Osteoblast (primary cell): ENCODE results near the gene PLK5. TPM values are rescaled to one million over a fixed set of nuclear protein-coding genes. Genes with fewer than 3 reads are reported as not detected.
"Not testable (repeated sequence)": the region's sequence is repeated elsewhere in the genome, so short reads cannot be mapped to it uniquely, and the experiment has no call there.

Experiments
- DNase-seq: peaks from one replicate; pipeline ENCODE4 v3.0.0; 2011; ENCODE audit warnings: low spot score, mixed read lengths; ENCODE audit not compliant: insufficient read length; ENCODE audit errors: missing footprints
- H2AFZ ChIP-seq: 2 replicates; pipeline ENCODE4 v1.6.0; 2011; ENCODE audit warnings: mild to moderate bottlenecking, low read length
- H3K27ac ChIP-seq: 2 replicates; pipeline ENCODE4 v1.5.1; 2011; ENCODE audit warnings: mild to moderate bottlenecking, low read depth, low read length, moderate library complexity
- H3K27me3 ChIP-seq: 2 replicates; pipeline ENCODE4 v1.6.0; 2012; ENCODE audit warnings: mild to moderate bottlenecking, control low read depth, inconsistent platforms, low read length, moderate library complexity; ENCODE audit not compliant: insufficient read depth
- H3K36me3 ChIP-seq: 2 replicates; pipeline ENCODE4 v1.5.1; 2011; ENCODE audit warnings: mild to moderate bottlenecking, low read length, control low read depth, moderate library complexity; ENCODE audit not compliant: insufficient read depth
- H3K4me1 ChIP-seq: 2 replicates; pipeline ENCODE4 v1.5.1; 2011; ENCODE audit warnings: mild to moderate bottlenecking, low read length, control low read depth, moderate library complexity; ENCODE audit not compliant: insufficient read depth
- H3K4me2 ChIP-seq: 2 replicates; pipeline ENCODE4 v1.6.0; 2011; ENCODE audit warnings: mild to moderate bottlenecking, low read length; ENCODE audit not compliant: insufficient read depth
- H3K4me3 ChIP-seq: fragments of 200-600 bp; sonication (generic); 3 replicates; pipeline ENCODE4 v1.5.1; 2012; ENCODE audit warnings: mild to moderate bottlenecking, low read length, inconsistent platforms; ENCODE audit not compliant: insufficient read depth
- H3K79me2 ChIP-seq: 2 replicates; pipeline ENCODE4 v1.6.0; 2012; ENCODE audit warnings: mild to moderate bottlenecking, low read length, control low read depth, inconsistent platforms; ENCODE audit not compliant: insufficient read depth
- H3K9me3 ChIP-seq: 2 replicates; pipeline ENCODE4 v1.5.1; 2011; ENCODE audit warnings: low read depth, low read length, control low read depth
- H4K20me1 ChIP-seq: 2 replicates; pipeline ENCODE4 v1.6.0; 2012; ENCODE audit warnings: mild to moderate bottlenecking, low read length, control low read depth; ENCODE audit not compliant: insufficient read depth
- CTCF ChIP-seq: IDR thresholded peaks from 2 replicates; pipeline ENCODE4 v1.5.1; 2011; ENCODE audit warnings: mild to moderate bottlenecking, low read depth, low read length, moderate library complexity; ENCODE audit errors: extremely low read depth
- total RNA-seq: library from RNA; depleted of rRNA; stranded (reverse); fragments of >200 nt; gene quantifications from 2 replicates; pipeline ENCODE4 v1.2.3, GENCODE V29; 2012

PLK5 gene
- total RNA-seq, 1 donor: under 0.01 TPM

DNA sequence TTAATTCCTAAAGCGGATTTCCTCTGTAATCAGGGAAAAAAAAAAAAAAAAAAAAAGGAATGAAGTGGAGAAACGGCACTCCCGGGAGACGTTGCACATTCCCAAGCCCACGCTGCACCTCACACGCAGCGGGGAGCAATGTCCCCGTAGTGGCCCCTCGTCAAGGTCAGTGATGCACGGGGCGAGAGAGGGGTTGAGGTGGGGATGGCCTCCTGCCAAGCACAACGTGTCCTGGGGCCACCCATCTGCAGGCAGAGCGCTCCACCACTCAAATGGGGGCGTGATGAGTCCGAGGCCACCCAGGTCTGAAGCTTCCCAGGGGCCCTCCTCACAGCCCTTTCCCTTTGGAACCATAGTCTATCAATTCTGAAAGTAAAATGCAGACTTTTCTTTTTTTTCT is 15.1 kb downstream of the PLK5 start:
- Histone ChIP-seq H3K4me2 (no peak overlapping the region), H3K27ac (no peak overlapping the region), H2AFZ (peak overlapping the region; percentile 51), H3K27me3 (peaks cover 8% of the 10 kb centered on the region), H3K79me2 (no peaks in the 10 kb centered on the region), H4K20me1 (no peaks in the 10 kb centered on the region), H3K36me3 (no peaks in the 10 kb centered on the region), H3K9me3 (no peaks in the 10 kb centered on the region), H3K4me1 (no peaks in the 10 kb centered on the region), H3K4me3 (no peak overlapping the region)
- no peak for TF ChIP-seq CTCF
- DNase-seq: peak; percentile 69

DNA sequence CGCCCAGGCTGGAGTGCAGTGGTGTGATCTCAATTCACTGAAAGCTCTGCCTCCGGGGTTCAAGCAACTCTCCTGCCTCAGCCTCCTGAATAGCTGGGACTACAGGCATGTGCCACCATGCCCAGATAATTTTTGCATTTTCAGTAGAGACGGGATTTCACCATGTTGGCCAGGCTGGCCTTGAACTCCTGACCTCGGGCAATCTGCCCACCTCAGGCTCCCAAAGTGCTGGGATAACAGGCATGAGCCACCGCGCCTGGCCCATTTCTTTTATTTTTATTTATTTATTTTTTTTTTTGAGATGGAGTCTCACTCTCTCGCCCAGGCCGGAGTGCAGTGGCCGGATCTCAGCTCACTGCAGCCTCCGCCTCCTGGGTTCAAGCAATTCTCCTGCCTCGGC is 15.9 kb downstream of the PLK5 start:
- not testable (repeated sequence) for H3K27me3 ChIP-seq, H3K9me3 ChIP-seq, H3K4me3 ChIP-seq, H2AFZ ChIP-seq, H3K4me2 ChIP-seq, H3K79me2 ChIP-seq, H3K36me3 ChIP-seq, H3K27ac ChIP-seq, H4K20me1 ChIP-seq, DNase-seq, H3K4me1 ChIP-seq

DNA sequence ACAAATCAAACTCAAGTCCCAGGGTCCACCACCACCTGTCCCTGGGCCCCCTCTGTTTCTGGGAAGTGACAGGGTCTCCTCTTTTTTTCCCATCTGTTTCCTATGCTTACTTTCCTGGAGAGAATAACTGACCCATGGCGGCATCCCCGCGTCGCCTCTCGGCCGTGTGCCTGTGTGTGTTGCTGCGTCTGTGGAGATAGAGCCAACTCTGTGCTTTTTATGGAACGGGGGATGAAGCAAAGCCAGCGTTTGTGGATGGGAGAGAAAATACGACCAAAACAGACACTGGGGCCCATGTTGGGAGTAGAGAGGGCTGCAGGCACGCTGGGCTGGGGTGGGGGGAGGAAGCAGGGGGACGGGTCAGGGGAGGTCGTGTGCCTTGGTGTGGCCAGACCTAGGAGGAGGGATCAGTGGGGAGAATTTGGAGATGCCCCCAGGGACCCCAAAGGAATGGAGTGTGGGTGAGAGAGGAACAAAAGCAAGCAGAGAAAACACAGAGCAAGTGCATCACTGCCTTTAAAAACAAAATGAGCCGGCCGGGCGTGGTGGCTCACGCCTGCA is 16.6 kb downstream of the PLK5 start:
- peak; percentile 80 for DNase-seq
- no peaks in the 10 kb centered on the region for H3K4me1 ChIP-seq
- peaks cover 8% of the 10 kb centered on the region for H3K27me3 ChIP-seq
- no peak overlapping the region for H3K4me3 ChIP-seq
- no peak for TF ChIP-seq CTCF
- H4K20me1 ChIP-seq: no peaks in the 10 kb centered on the region
- H2AFZ ChIP-seq: no peak overlapping the region
- H3K4me2 ChIP-seq: no peak overlapping the region
- H3K9me3 ChIP-seq: no peaks in the 10 kb centered on the region
- no peaks in the 10 kb centered on the region for H3K36me3 ChIP-seq
- H3K79me2 ChIP-seq: no peaks in the 10 kb centered on the region
- no peak overlapping the region for H3K27ac ChIP-seq

GRCh38 chr19:1549332-1549945 is 25.6 kb downstream of the PLK5 start:
- H3K79me2 ChIP-seq: no peaks in the 10 kb centered on the region
- H4K20me1 ChIP-seq: peaks cover 5% of the 10 kb centered on the region
- DNase-seq: no peak
- no peak for TF ChIP-seq CTCF
- no peak overlapping the region for H3K4me3 ChIP-seq
- no peak overlapping the region for H2AFZ ChIP-seq
- H3K9me3 ChIP-seq: no peaks in the 10 kb centered on the region
- no peaks in the 10 kb centered on the region for H3K27me3 ChIP-seq
- H3K4me2 ChIP-seq: no peak overlapping the region
- H3K36me3 ChIP-seq: no peaks in the 10 kb centered on the region
- no peaks in the 10 kb centered on the region for H3K4me1 ChIP-seq
- no peak overlapping the region for H3K27ac ChIP-seq
